Measurements from ENCODE around the gene NSG2. TPM values are rescaled to one million over a fixed set of nuclear protein-coding genes. Genes with fewer than 3 reads are reported as not detected.

NSG2 gene
- 1 to 10 TPM in 1 of 2 donors, under 1 TPM in 1; 0.27 to 2.5 TPM for total RNA-seq

DNA sequence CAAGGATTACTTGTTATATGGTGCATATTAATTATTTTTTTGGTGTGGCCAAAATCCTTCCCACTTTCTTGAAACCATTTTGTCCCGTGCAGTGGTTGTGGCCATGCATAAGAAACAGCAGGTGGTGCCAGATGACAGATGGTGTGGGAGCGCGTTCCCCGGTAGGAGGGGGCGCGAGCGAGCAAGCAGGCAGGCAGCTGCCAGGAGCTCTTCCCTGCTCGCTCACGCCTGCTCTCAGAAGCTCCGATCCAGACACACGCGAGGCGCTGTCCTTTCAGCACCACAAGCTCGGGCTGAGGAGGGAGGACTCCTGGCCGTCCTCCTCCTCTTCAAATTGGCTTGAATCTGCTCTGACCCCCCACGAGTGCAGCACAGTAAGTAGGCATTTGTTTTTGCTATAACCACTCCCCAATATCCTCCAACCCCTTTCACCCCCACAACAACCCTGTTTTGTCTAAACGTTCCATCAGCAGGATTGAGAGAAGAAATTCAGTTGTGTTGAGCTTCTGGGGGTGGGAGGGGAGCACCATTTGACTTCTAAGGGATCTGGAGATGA is at the start of gene NSG2:
NSG2 (plus strand) TSS at position 237 of the 556 bp plus-strand sequence. CDS start 1,050 bp downstream, outside the sequence.
- Histone ChIP-seq H3K9me3 (no peaks in the 10 kb centered on the region), H3K4me1 (no peaks in the 10 kb centered on the region), H3K9ac (ENCODE audit: low read depth in 2 of 2, low read length in 2 of 2) (no peak within 1 kb of the TSS), H3K36me3 (no peaks in the 10 kb centered on the region), H3K4me3 (no peak within 1 kb of the TSS), H3K27me3 (no peaks in the 10 kb centered on the region), H3K27ac (no peak within 1 kb of the TSS)
- intact Hi-C loops (cut with DNase I) = loop anchor here (5.0 kb wide), 1 partner anchor 267 kb away; no protein-coding TSS in a partner anchor
- peak; percentile 40 for DNase-seq
- TF ChIP-seq, protein P1, sequence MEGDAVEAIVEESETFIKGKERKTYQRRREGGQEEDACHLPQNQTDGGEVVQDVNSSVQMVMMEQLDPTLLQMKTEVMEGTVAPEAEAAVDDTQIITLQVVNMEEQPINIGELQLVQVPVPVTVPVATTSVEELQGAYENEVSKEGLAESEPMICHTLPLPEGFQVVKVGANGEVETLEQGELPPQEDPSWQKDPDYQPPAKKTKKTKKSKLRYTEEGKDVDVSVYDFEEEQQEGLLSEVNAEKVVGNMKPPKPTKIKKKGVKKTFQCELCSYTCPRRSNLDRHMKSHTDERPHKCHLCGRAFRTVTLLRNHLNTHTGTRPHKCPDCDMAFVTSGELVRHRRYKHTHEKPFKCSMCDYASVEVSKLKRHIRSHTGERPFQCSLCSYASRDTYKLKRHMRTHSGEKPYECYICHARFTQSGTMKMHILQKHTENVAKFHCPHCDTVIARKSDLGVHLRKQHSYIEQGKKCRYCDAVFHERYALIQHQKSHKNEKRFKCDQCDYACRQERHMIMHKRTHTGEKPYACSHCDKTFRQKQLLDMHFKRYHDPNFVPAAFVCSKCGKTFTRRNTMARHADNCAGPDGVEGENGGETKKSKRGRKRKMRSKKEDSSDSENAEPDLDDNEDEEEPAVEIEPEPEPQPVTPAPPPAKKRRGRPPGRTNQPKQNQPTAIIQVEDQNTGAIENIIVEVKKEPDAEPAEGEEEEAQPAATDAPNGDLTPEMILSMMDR (IDR thresholded peaks at IDR 0.05) = no peak

DNA sequence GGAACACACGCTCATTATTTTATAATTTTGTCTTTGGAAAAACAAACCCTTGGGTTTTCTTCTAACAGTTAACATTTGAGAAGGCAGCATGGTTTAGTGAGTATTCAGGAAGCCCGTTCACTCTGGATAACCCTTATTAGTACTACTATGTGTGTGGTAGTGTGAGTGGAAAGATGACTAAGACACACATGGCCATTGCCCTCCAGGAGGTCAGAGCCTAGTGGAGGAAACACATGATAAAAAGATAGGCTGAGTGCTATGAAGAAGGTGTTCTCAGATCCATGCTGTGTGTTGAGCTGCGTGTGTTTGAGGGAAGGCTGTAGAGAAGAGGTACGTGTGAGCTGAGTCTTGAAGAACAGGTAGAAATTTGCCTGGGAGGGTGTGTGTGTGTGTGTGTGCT is 48.2 kb upstream of the NSG2 start:
- TF ChIP-seq, protein P1 (IDR thresholded peaks at IDR 0.05) = no peak
- no peak overlapping the region for H3K9ac ChIP-seq (ENCODE audit: low read depth in 2 of 2, low read length in 2 of 2)
- H3K9me3 ChIP-seq = no peaks in the 10 kb centered on the region
- H3K27me3 ChIP-seq = no peaks in the 10 kb centered on the region
- H3K4me1 ChIP-seq = no peaks in the 10 kb centered on the region
- no peak overlapping the region for H3K27ac ChIP-seq
- no peaks in the 10 kb centered on the region for H3K36me3 ChIP-seq
- intact Hi-C loops (cut with DNase I) = no loop called here
- no peak for DNase-seq
- H3K4me3 ChIP-seq = no peak overlapping the region

DNA sequence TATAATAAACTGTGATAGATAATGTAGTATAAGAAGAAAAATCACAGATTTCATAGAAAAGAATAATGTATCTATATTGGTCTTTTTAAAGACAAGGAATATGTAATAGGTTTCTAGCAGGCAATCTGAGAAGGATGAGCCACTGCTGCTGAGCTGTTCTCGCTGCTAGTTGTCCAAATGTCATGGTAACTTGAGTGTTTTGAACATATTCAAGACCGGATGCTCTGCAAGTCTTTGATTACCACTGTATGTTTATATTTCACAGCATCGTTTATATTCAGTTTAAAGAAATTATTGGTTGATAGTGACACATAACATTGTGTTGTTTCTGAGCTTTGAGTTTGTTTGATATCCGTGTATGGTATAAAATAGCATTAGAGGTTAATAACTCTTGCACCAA is 47.0 kb upstream of the NSG2 start:
- intact Hi-C loops (cut with DNase I) = no loop called here
- no peak for DNase-seq
- H3K4me3 ChIP-seq = no peak overlapping the region
- TF ChIP-seq, protein P1 (IDR thresholded peaks at IDR 0.05) = no peak
- no peaks in the 10 kb centered on the region for H3K36me3 ChIP-seq
- no peaks in the 10 kb centered on the region for H3K4me1 ChIP-seq
- H3K27me3 ChIP-seq = no peaks in the 10 kb centered on the region
- no peak overlapping the region for H3K27ac ChIP-seq
- no peaks in the 10 kb centered on the region for H3K9me3 ChIP-seq
- no peak overlapping the region for H3K9ac ChIP-seq (ENCODE audit: low read depth in 2 of 2, low read length in 2 of 2)

DNA sequence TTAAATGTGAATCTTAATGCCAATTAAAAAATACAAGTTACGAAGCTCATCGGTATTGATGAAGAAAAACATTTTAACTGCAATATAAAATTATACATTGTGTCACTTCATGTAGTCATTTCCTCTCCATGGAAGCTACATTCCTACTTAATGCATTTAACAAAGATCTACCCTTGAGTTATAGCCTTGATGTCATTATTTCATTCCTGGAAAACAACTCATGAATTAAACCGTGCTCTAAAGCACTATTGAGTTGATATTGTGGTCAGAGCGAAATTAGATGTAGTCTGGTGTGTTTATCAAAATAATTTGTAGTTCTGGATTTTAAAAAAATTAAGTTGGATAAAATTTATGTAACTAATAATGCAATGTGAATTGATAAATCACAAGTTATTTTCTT is 45.4 kb upstream of the NSG2 start:
- TF ChIP-seq, protein P1 (IDR thresholded peaks at IDR 0.05) = no peak
- Histone ChIP-seq H3K27me3 (no peaks in the 10 kb centered on the region), H3K4me3 (no peak overlapping the region), H3K36me3 (no peaks in the 10 kb centered on the region), H3K9ac (ENCODE audit: low read depth in 2 of 2, low read length in 2 of 2) (no peak overlapping the region), H3K9me3 (no peaks in the 10 kb centered on the region), H3K27ac (no peak overlapping the region), H3K4me1 (no peaks in the 10 kb centered on the region)
- intact Hi-C loops (cut with DNase I) = no loop called here
- DNase-seq = no peak

DNA sequence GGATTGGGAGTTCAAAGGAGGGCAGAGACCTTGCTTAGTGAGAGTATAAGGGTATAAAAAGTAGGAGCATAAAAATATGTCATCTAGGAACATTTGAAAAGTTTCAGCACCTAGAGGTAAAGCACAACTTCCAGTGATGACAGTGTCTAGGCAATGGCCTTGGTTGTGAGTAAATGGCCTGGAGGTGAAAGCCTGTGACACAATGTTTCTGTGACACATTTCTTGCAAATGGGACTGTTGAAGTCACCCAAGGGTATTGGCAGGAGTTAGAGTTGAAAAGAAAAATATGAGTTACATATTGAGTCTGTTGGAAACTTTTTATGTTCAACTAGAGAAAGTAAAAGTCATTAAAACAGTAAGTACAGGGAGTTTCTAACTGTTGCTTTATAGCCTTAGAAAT is 41.7 kb upstream of the NSG2 start:
- H3K4me3 ChIP-seq = no peak overlapping the region
- intact Hi-C loops (cut with DNase I) = no loop called here
- H3K9ac ChIP-seq (ENCODE audit: low read depth in 2 of 2, low read length in 2 of 2) = no peak overlapping the region
- no peaks in the 10 kb centered on the region for H3K9me3 ChIP-seq
- H3K27me3 ChIP-seq = no peaks in the 10 kb centered on the region
- H3K4me1 ChIP-seq = no peaks in the 10 kb centered on the region
- H3K27ac ChIP-seq = no peak overlapping the region
- H3K36me3 ChIP-seq = no peaks in the 10 kb centered on the region
- TF ChIP-seq, protein P1 (IDR thresholded peaks at IDR 0.05) = no peak
- DNase-seq = no peak
